Fibroblast of the aortic adventitia (primary cell): ENCODE results near the gene FAM168A. TPM values are rescaled to one million over a fixed set of nuclear protein-coding genes. Genes with fewer than 3 reads are reported as not detected.

Experiments used
- DNase-seq: peaks from one replicate; pipeline ENCODE4 v3.0.0-alpha.2; 2010; ENCODE audit warnings: low read depth
- H3K4me3 ChIP-seq: 2 replicates; pipeline ENCODE4 v1.5.1; 2011; ENCODE audit warnings: low read depth, mild to moderate bottlenecking, control low read depth, low read length, moderate library complexity
- total RNA-seq: library from RNA; depleted of rRNA; stranded (reverse); fragments of >200 nt; gene quantifications from 2 replicates; pipeline ENCODE4 v1.2.3, GENCODE V29; 2012; ENCODE audit warnings: low replicate concordance
- TF ChIP-seq, protein P1 (sequence below): IDR thresholded peaks from 2 replicates; pipeline ENCODE4 v1.5.1; 2011; ENCODE audit warnings: mild to moderate bottlenecking, low read length, control low read depth, inconsistent platforms; ENCODE audit not compliant: insufficient read depth

FAM168A gene
- total RNA-seq, 1 donor: 40.0 TPM

DNA sequence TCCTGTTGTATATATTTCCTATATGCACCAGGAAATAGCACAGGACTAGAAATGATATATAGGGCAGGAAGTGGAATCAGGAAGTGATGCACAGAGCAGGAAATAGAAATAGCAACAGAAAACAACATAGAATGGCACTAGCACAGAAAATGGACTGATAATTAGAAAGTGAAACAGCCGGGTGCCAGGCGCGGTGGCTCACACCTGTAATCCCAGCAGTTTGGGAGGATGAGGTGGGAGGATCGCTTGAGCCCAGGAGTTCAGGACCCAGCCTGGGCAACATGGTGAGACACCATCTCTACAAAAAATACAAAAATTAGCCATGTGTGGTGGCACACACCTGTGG is 231.7 kb downstream of the FAM168A start:
- DNase-seq: no peak
- TF ChIP-seq, protein P1, sequence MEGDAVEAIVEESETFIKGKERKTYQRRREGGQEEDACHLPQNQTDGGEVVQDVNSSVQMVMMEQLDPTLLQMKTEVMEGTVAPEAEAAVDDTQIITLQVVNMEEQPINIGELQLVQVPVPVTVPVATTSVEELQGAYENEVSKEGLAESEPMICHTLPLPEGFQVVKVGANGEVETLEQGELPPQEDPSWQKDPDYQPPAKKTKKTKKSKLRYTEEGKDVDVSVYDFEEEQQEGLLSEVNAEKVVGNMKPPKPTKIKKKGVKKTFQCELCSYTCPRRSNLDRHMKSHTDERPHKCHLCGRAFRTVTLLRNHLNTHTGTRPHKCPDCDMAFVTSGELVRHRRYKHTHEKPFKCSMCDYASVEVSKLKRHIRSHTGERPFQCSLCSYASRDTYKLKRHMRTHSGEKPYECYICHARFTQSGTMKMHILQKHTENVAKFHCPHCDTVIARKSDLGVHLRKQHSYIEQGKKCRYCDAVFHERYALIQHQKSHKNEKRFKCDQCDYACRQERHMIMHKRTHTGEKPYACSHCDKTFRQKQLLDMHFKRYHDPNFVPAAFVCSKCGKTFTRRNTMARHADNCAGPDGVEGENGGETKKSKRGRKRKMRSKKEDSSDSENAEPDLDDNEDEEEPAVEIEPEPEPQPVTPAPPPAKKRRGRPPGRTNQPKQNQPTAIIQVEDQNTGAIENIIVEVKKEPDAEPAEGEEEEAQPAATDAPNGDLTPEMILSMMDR: no peak
- H3K4me3 ChIP-seq: no peak overlapping the region

DNA sequence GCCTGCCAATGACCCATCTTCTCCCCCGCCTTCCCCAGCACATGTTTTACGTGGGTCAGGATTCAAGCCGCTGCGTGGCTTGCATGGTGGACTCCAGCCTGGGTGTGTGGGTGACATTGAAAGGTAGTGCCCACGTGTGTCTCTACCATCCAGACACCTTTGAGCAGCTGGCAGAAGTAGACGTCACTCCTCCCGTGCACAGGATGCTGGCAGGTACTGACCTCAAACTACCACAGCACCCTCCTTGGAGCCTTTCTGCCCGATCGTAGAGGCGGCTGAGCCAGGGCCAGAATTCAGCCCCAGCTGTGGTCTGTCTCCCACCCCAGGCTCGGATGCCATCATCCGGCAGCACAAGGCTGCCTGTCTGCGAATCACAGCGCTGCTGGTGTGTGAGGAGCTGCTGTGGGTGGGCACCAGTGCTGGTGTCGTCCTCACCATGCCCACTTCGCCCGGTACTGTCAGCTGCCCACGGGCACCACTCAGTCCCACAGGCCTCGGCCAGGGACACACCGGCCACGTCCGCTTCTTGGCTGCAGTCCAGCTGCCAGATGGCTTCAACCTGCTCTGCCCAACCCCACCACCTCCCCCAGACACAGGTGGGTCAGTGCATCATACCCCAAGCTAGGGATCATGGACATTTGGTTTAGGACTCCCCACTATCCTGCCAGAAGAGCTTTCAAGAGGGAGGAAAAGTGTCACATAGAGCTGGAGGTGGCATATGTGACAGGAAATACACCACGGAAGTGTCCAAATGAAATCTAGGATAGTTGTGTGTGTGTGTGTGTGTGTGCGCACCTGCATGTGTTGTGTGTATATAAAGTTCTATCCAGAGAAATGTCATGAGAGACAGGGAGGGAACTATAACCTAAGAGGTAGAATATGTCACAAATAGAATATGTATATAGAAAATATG is 232.3 kb downstream of the FAM168A start:
- no peak overlapping the region for H3K4me3 ChIP-seq
- TF ChIP-seq, protein P1: no peak
- no peak for DNase-seq

DNA sequence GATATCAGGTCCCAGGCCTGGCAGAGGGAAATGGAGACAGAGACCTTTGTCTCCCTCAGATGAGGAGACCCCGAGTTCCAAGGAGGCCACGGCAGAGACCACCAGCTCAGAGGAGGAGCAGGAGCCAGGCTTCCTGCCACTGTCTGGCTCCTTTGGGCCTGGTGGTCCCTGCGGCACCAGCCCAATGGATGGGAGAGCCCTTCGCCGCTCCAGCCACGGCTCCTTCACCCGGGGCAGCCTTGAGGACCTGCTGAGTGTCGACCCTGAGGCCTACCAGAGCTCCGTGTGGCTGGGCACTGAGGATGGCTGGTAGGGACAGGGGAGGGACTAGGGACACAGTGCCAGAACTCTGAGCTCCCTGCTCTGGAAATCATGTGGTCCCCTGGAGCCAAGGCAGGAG is 234.8 kb downstream of the FAM168A start:
- TF ChIP-seq, protein P1: no peak
- DNase-seq: no peak
- no peak overlapping the region for H3K4me3 ChIP-seq

DNA sequence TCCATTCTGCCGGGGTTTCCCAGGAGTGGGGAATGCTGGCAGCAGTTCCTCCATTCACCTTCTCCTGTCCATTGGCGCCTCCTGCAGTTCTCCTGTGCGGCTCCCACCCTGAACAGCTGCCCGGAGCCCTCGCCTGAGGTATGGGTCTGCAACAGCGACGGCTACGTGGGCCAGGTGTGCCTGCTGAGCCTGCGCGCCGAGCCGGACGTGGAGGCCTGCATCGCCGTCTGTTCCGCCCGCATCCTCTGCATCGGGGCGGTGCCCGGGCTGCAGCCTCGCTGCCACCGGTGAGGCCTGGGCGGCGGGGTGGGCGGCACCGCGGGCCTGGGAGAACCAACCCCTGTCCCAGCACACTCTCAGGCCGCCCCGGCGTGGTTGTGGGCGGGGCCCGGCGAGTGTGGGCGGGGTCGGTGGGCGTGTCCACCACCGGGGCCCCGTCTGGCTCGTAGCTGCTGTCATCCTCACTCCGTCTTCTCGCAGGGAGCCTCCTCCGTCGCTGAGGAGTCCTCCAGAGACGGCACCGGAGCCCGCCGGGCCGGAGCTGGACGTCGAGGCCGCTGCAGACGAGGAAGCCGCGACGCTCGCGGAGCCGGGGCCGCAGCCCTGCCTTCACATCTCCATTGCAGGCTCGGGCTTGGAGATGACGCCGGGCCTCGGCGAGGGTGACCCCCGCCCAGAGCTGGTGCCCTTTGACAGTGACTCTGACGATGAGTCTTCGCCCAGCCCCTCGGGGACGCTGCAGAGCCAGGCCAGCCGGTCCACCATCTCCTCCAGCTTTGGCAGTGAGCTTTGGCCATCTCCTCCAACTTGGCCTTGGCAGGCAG is 235.7 kb downstream of the FAM168A start:
- DNase-seq: no peak
- TF ChIP-seq, protein P1: no peak
- H3K4me3 ChIP-seq: no peak overlapping the region

DNA sequence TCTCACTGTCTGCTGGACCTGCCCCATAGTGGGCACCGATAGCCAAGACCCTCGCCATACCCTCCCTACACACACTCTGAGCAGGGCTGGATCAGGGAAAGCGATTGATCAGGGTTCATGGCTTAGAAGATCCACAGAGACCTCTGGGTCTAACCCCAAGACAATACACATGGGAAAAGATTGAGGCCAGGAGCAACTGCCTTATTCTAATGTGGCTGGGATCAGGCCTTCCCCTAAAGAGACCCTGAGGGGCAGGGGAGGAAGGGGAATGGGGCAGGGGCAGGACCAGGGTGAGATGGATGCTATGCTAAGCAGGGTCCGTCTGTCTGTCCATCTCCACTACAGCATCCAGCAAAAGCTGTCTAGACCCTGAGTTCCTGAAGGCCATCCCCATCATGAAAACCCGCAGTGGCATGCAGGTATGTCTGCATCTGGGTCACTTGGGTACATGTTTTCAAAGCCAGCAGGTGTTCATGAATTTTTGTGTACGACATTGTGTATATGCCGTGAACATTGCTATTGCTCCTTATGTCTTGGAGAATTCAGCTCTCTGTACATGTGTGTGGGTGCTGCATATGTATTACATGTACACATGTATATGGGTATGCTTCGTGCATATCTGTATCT is 237.1 kb downstream of the FAM168A start:
- DNase-seq: no peak

More for the DNA sequence above, 237.1 kb downstream of the FAM168A start:
- no peak overlapping the region for H3K4me3 ChIP-seq
- TF ChIP-seq, protein P1: no peak
